HG03196 (cell line): ENCODE results near the gene TMEM178B.
"Not testable (repeated sequence)": the region's sequence is repeated elsewhere in the genome, so short reads cannot be mapped to it uniquely, and the experiment has no call there.

Source experiments
- ATAC-seq: cut with Tn5 transposase; IDR thresholded peaks from one replicate; pipeline ENCODE4 v1.9.1; 2021; ENCODE audit not compliant: unreplicated experiment

The TMEM178B gene

DNA sequence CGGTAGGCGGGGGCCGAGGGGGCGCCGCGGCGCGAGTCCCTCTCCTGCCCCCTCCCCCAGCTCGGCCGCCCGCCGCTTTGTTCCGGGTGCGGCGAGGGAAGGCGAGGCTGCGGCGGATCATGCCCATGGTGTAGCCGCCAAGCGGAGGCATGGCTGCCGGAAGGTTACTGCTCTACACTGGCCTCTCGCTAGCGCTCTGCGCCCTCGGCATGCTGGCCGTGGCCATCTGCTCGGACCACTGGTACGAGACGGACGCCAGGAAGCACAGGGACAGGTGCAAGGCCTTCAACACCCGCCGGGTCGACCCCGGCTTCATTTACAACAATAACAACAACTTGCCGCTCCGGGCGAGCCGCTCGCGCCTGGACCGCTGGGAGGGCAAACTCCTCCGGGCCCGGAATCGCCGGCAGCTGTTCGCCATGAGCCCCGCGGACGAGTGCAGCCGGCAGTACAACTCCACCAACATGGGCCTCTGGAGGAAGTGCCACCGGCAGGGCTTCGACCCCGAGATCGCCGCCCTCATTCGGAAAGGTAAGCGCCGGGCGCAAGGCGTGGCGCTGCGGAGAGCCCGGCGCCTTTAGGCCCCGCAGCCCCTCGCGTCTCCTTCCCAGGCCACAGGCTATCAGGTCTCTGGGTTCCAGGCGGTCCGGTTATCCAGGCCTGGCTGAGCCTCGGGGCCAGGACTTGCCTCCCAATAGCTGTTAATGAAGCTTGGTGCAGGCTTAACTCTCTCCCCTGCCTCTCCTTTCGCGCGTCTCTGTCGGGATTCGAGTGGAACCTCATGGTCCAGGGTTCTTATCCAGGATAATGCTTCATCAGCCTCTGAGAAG, 513 bp downstream of the TMEM178B start:
- no peak for ATAC-seq

DNA sequence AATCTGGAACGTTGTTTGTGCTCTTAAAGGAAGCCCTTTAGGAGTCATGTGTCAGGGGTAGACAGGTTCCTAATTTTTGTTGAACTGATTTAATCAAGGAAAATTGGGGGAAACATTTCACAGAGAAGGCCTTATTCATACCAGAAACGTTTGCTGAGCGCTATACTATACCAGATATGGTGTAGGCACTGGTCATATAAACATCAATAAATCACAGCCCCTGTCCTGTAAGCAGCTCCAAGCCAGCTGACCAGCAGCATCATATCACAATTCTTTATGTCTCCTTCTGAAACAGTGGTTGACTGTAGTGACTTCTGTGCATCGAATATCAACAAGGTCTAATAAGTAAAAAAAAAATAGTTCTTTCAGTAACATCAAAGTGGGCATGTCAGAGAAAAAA, 1.1 kb downstream of the TMEM178B start:
- ATAC-seq: no peak

DNA sequence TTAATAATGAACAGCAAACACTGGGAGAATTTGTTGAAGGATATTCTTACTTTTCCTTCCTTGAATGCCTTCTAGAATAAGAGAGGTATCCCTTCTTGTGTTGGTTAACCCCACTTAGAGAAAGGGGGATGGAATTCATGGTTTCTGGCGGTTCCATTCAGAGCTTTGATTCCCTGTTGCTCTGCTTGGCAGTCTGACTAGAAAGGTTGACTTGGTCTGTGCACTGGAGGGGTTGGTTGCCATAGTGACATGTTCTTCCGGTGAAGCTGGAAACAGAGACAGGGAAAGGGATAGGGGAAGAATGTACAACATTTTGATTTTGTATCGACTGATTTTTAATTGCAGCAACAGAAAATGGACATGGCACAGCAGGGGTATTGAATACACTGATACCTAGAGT, 2.5 kb downstream of the TMEM178B start:
- no peak for ATAC-seq

DNA sequence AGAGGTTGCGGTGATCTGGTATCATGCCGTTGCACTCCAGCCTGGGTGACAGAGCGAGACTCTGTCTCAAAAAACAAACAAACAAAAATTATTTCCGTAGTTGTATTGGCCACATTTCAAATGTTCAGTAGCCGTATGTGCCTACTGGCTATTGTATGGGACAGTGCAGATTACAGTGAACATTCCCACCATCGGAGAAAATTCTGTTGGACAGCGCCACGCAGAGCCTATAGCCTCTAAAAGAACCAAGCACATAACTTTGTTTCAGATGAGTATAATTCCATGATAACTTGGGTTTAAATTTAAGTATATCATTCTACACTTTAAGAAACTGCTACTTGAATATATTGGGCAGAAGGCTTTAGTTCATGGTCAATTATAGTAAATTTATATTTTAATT, 5.4 kb downstream of the TMEM178B start:
- no peak for ATAC-seq

DNA sequence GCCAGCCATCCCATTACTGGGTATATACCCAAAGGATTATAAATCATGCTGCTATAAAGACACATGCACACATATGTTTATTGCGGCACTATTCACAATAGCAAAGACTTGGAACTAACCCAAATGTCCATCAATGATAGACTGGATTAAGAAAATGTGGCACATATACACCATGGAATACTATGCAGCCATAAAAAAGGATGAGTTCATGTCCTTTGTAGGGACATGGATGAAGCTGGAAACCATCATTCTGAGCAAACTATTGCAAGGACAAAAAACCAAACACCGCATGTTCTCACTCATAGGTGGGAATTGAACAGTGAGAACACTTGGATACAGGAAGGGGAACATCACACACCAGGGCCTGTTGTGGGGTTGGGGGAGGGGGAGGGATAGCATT, 15.6 kb downstream of the TMEM178B start:
- ATAC-seq: not testable (repeated sequence)

DNA sequence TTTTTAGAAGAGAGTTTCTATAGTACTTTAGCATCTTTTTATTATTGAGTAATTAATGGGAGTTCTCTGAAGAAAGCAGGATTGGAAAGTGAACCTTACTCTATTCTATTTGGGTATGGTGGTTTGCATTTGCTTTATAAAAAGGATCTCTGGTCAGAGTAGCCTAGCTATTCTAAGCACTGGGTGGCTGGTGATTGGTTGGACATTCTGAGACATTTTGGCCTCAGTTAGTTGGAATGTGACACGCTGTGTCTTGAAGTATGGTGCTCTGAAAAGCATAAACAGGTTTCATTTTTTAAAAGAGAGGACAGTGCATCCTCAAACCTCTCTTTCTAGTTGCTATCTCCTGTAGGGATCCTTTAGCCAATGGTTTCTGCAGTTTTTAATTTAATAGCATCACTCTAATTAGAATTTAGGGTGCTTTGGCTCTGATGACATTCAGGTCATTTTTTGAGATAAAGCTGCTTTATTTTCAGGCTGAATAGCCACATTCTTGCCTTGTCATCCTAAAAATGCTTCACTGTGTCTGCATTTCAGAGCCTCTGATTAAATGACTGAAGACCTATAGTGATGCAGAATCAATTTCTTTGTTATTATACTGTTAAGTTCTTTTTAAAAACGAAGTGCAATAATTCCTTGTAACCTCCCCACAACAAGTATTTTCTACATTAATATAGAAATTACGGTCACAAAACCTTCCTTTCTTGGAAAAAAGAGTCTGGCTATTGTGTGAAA, 20.6 kb downstream of the TMEM178B start:
- ATAC-seq: no peak

DNA sequence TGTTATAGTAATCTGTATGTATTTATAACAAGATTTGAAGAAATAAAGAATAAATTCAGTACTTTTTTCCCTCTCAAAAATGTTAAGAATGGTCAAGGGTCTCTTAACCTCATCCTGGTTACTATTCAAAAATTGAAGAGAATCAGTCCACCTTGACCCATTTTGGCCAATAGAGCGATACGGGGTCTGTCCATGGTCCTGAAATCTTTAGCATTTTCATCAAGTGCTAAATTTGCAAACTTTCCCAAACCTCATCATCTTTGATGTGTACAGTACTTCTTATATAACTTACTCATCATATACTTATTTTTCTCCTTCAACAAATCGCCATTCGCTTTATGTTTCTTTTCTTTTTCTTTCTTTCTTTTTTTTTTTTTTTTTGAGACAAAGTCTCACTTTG, 23.6 kb downstream of the TMEM178B start:
- ATAC-seq: no peak

DNA sequence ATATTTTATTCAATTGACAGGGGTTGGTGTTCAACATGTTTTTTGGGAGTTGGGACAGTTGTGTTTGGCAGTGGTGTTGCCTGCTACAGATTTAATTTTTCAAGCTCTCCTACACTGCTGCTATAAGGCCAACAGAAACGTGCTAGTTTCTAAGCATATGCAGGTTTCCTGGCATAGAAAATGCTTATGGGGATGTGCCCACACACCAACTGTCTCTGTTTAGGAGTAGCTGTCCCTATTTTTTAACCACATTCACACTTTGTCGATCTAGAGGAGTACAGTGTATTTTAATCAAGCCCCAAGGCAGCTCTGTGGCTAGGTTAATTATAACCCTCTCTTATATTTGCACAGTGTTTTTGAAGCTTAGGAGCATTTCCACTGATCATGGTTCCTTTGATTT, 28.6 kb downstream of the TMEM178B start:
- no peak for ATAC-seq

DNA sequence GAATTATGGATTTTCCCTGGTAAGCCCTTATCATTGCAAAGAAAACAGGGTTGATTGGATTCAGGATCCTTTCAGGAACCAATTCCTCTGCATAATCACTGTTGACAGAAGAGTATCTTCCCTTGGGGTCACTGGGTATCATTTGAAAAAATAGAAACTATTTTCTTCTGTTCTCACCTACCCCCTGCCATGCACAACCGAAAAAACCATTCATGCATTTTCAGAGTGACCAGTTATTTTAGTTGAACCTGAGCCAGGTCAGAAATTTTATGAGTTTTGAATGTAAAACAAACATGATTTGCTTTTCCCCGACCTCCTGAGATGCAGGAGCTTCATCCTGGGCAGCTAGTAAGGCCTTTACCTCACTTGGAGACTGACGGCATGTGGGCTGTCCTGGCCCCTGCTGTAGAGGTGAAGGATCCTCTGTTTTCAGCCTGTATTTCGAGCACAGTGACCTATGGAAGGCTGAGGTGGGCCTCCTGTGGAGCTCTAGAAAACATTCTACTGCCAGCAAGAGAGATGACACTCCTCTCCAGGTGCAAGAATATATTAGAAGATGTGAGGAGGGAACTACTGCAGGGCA, 30.1 kb downstream of the TMEM178B start:
- no peak for ATAC-seq

DNA sequence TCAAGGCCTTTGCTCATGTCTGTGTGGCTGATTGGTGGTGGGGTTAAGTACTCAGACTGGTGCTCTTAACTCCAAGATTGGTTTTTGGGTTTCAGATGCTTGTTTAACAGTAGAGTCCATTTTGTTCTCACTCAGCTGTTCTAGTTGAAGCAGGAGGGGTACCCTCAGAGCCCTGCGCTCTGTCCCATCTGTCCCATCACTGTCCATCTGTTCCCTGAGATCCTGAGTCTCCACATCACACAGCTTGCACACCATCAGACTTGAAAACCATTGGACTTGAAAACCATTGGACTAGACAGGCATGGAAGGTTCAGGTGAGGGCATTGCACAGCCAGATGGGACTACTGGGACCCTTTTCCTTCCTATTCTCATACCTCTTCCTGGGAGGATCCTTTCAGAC, 39.3 kb downstream of the TMEM178B start:
- no peak for ATAC-seq

DNA sequence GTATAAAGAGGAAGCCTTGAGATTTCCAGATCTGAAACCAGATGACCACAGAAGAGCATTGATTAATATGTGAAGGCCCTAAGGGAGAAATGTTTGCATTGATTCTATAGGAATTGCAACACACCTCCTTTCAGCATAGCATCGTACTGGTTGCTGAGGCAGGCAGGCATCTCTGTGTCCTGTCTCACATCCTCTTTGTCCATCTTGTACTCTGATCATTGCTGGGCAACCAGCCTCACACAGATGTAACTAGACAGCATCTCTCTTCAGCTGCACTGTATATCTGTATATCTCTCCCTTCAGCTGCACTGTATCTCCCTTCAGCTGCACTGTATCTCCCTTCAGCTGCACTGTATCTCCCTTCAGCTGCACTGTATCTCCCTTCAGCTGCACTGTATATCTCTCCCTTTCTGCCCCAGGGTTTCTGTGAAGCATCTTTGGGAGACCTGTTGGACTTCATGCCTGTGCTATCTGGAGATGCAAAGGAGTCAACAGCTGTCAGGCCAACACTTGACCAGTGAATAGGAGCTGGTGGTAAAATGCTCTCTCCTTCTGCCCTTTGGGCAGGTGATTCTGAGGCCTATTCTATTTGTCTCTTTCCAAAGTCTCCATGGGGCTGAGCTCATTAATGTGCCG, 40.3 kb downstream of the TMEM178B start:
- no peak for ATAC-seq

DNA sequence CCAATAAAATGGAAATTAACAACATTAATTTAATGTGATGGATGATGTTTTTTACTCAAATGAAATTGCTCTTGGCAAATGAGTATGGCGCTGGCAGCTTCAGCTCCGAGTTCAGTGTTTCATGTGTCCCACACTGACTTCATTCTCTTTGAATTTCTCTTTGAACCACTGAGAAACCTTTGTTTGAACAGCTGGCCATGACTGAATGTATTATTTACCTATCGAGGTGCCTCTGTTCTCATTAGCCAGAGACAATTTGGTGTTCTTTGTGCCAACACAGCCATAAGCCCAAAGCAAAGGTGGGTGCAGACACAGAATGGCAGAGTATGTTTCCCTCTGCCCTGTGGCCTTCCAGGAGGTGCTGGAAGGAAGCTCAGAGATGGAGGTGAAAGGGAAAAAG, 42.1 kb downstream of the TMEM178B start:
- ATAC-seq: no peak

DNA sequence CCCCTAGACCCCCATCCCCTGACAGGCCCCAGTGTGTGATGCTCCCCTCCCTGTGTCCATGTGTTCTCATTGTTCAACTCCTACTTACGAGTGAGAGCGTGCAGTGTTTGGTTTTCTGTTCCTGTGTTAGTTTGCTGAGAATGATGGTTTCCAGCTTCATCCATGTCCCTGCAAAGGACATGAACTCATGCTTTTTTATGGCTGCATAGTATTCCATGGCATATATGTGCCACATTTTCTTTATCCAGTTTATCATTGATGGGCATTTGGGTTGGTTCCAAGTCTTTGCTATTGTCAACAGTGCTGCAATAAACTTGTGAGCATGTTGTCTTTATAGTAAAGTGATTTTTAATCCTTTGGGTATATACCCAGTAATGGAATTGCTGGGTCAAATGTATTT, 42.8 kb downstream of the TMEM178B start:
- ATAC-seq: not testable (repeated sequence)

DNA sequence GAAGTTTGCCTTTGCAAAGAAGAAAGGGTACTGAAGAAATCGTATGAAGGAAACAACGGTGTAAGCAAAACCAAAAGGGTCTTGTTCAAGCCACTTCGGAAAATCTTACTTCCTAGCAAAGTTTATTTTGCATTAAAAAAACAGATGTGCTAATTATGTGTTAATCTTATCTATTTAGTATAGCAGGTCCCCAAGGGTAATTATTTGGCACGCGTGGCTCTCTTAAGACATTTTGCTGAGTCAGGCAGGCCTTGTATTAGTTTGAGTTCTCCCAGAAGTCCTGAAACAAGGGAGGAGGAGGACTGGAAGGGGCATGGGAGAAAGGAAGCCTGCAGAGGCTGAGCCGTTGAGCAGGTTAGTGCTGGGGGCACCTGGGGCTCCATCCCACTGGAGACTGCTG, 44.9 kb downstream of the TMEM178B start:
- ATAC-seq: no peak

DNA sequence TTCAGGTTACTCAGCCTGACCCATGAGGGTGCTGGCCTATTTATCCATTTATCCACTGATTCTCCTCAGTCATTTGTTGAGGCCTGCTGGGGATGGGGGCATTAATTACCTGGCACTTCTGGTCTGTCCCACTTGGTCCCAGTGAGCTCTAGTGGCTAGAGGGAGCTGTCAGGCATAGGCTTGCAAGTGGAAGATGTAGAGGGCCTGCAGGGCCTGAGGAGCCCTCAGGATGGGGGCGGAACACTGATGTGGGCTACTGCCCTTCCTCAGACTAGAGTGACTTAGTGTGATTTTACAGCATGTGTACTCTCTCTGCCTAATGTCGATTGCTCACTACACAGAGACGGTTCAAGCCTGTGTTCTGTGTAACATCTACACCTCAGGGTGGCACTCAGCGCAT, 45.3 kb downstream of the TMEM178B start:
- ATAC-seq: no peak

DNA sequence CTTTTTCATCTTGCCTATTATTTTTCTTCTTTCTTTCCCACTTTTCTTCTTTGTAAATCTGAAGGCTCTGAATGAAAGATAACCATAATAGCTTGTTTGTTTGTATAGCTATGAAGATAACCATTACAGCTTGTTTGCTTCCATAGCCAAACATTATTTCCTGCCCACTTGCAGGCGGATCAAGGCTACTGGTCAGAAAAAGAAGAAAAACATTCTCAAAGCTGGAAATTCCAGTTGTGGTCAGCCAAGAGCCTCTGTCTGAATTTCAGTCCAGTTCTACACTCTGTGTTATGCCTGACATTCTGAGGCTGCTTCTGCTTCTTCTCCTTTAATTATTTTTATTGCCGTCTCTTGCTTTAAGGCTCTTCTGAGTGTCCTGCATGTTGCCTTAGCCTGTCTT, 48.9 kb downstream of the TMEM178B start:
- ATAC-seq: no peak

DNA sequence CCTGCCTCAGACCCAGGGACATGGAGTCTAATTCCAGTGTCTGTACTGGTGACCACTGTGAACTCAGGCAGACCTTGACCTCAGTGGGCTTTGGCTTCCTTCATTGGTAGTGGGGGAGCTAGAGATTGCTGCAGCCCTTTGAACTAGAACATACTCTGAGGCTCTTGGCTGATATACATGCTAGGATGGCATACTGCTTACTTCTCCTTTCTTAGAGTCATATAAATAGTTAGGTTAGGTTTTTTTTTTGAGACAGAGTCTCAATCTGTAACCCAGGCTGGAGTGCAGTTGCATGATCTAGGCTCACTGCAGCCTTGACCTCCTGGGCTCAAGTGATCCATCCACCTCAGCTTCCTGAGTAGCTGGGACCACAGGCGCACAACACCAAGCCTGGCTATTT, 49.7 kb downstream of the TMEM178B start:
- ATAC-seq: no peak

DNA sequence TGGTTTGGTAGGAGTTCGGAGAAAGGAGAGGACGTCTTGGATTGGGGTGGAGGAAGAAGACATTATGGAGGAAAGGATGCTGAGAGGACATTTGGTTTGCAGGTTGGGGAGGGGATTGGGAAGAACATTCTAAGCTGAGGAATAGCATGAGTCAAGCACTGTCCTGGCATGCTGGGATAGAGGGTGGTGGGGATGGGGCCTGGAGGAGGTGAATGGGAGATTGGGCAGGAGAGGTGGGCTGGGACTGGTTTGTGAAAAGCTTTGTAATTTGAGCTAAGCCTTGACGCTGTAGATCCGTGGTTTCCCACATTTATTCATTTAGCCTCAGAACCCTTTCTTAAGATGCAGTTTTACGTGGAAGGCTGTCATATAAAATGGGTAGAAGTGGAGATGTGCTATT, 52.2 kb downstream of the TMEM178B start:
- ATAC-seq: no peak

DNA sequence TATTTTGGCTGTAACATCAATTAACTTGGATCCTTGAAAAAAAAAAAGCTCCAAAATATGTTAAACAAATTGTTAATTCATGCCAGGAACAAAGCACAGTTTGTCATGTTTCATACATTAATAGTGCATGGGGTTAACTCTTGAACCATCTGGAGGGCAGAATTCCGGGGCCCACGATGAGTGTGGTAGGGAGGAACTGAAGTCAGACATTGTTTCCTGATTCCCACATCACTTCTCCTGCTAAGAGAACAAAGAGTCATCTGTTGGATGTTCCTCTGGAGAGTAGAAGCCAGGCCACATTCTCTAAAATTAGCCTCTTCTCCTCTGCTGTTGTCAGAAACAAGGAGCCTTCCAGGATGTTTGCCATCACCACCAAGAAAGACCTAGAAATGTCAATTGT, 54.6 kb downstream of the TMEM178B start:
- ATAC-seq: no peak

DNA sequence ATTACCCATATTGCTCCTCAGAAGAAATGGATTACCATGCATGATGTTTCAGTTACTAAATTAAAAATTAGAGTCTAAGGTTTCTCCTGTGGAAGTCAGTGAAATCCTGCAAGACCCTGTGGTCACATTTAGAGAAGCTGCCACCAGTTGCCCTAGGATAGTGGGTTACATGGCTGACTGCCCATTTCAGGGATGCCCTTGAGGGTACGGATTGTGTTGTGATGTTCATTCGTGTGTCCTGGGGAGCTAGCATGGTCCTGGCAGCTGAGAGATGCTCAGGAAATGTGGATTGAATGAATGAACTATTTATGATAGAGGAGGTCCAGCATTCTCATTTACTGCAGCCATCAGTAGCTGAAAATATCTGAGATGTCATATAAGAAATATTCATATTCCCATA, 55.1 kb downstream of the TMEM178B start:
- no peak for ATAC-seq

DNA sequence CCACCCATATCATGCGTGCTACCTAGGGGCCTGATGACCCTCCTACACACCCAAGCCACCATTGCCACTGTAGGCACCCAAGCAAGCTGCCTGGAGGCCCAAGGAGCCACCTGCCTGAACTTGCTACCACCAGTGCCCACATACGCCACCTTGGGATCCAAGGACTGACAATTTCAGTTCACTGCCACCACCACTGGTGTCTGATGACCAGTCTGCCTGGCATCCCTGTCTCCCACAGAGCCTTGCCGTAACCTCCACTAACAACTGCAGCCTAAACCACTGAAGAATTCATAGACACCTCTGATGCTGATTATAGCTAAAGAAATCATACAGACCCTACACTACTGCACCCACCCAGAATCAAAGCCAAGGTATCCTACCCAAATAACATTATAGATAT, 58.8 kb downstream of the TMEM178B start:
- no peak for ATAC-seq

DNA sequence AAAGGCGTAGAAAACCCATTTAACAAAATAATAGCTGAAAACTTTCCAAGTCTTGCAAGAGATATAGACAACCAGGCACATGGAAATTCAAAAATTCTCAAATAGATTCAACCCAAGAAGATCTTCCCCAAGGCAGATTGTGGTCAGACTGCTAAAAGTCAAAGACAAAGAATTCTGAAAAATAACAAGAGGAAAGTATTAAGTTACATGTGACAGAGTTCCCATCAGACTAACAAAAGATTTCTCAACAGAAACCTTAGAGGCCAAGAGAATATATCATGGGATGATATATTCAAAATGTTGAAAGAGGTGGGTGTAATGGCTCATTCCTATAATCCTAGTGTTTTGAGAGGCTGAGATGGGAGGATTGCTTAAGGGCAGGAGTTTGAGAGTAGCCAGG, 59.8 kb downstream of the TMEM178B start:
- ATAC-seq: no peak
